HCT116 (cell line): Measurements from ENCODE around the gene ABI1. TPM values are rescaled to one million over a fixed set of nuclear protein-coding genes. Genes with fewer than 3 reads are reported as not detected.

Source experiments
- ATAC-seq: fragments of 200-7000 bp; cut with Tn5 transposase; 2 replicates; pipeline ENCODE4 v1.9.1; 2020; ENCODE audit warnings: mild to moderate bottlenecking, moderate library complexity
- BruUV-seq: library from RNA; stranded (reverse); fragments of 400-500 nt; replicated peaks from 2 replicates; lab custom pipeline; 2021; lab: Mats Ljungman, UMichigan
- CTCF ChIA-PET: fragments of 300-600 bp; sonication (Branson Sonifier 250); formaldehyde crosslinking; loops from one replicate; lab custom pipeline; 2021; ENCODE audit warnings: antibody characterized with exemption; lab: Charles Lee
- POLR2A ChIA-PET: fragments of 300-600, 350-600 bp; sonication (Branson Sonifier 250); formaldehyde crosslinking; loops from one replicate; lab custom pipeline; 2021; ENCODE audit warnings: antibody characterized with exemption; lab: Charles Lee
- RAD21 ChIA-PET, 2 experiments: fragments of 300-600 bp; sonication (Branson Sonifier 250); formaldehyde crosslinking; loops; one replicate each; lab custom pipeline; 2023; ENCODE audit warnings: low total read pairs in 2 of 2; ENCODE audit not compliant: uncharacterized antibody in 2 of 2, unreplicated experiment in 2 of 2, low non-redundant PET in 1 of 2; lab: Charles Lee
- DNase-seq: peaks from one replicate; pipeline ENCODE4 v3.0.0-alpha.2; 2010; ENCODE audit warnings: low read depth, low spot score
- H2AFZ ChIP-seq: fragments of 200-600 bp; shearing (Covaris generic), sonication (generic); 2 replicates; pipeline ENCODE4 v1.6.1; 2017; ENCODE audit warnings: low read depth, mixed run types, mixed read lengths, antibody characterized with exemption, low read length; ENCODE audit not compliant: poor library complexity, severe bottlenecking
- H3K27ac ChIP-seq: 2 replicates; pipeline ENCODE4 v1.5.1; 2012; ENCODE audit warnings: low read depth, low read length
- H3K27me3 ChIP-seq: fragments of 200-600 bp; sonication (generic); 2 replicates; pipeline ENCODE4 v1.6.1; 2016; ENCODE audit warnings: mixed run types, low read length, mixed read lengths; ENCODE audit not compliant: insufficient read depth
- H3K36me3 ChIP-seq, 2 experiments: fragments of 200-500 bp in 1 of 2; fragments of 200-600 bp in 1 of 2; sonication (Bioruptor generic) in 1 of 2; sonication (generic) in 1 of 2; 2 replicates each; pipeline versions ENCODE4 v1.5.1 to v1.6.1; 2014 to 2016; ENCODE audit warnings: low read length in 2 of 2, inconsistent platforms in 1 of 2, mixed read lengths in 1 of 2, mixed run types in 1 of 2; ENCODE audit not compliant: insufficient read depth in 2 of 2, control insufficient read depth in 1 of 2
- H3K4me1 ChIP-seq, 2 experiments: fragments of 200-600 bp in 1 of 2; sonication (generic) in 1 of 2; 2 replicates each; pipeline versions ENCODE4 v1.5.1 to v1.6.1; 2012 to 2017; ENCODE audit warnings: low read length in 2 of 2, inconsistent platforms in 1 of 2, mild to moderate bottlenecking in 1 of 2, mixed read lengths in 1 of 2, mixed run types in 1 of 2, moderate library complexity in 1 of 2; ENCODE audit not compliant: insufficient read depth in 2 of 2, control insufficient read depth in 1 of 2
- H3K4me2 ChIP-seq: fragments of 200-600 bp; sonication (generic); 2 replicates; pipeline ENCODE4 v1.6.1; 2017; ENCODE audit warnings: mixed run types, low read length, mixed read lengths
- H3K4me3 ChIP-seq, 2 experiments: fragments of 200-600 bp in 1 of 2; sonication (generic) in 1 of 2; replicated peaks in 1 of 2; 2 replicates each; pipeline ENCODE4 v1.5.1; 2011 to 2016; ENCODE audit warnings: low read length in 2 of 2, control low read depth in 1 of 2, low read depth in 1 of 2, mild to moderate bottlenecking in 1 of 2, mixed read lengths in 1 of 2, mixed run types in 1 of 2
- H3K79me2 ChIP-seq: fragments of 200-600 bp; sonication (generic); 2 replicates; pipeline ENCODE4 v1.6.1; 2017; ENCODE audit warnings: mild to moderate bottlenecking, mixed run types, low read length, moderate library complexity, mixed read lengths; ENCODE audit not compliant: insufficient read depth
- H3K9ac ChIP-seq: fragments of 200-600 bp; sonication (generic); 2 replicates; pipeline ENCODE4 v1.6.1; 2016; ENCODE audit warnings: low read length, mixed read lengths
- H3K9me2 ChIP-seq: fragments of 200-600 bp; sonication (generic), shearing (Covaris generic); 2 replicates; pipeline ENCODE4 v1.6.1; 2017; ENCODE audit warnings: mixed run types, mild to moderate bottlenecking, moderate library complexity; ENCODE audit not compliant: insufficient read depth
- H3K9me3 ChIP-seq, 2 experiments: fragments of 200-500 bp in 1 of 2; fragments of 200-600 bp in 1 of 2; sonication (Bioruptor generic) in 1 of 2; sonication (generic) in 1 of 2; 2 replicates each; pipeline ENCODE4 v1.6.1; 2014 to 2017; ENCODE audit warnings: low read length in 2 of 2, mixed read lengths in 2 of 2, inconsistent platforms in 1 of 2, low read depth in 1 of 2, mild to moderate bottlenecking in 1 of 2, mixed run types in 1 of 2, moderate library complexity in 1 of 2; ENCODE audit not compliant: control insufficient read depth in 1 of 2, insufficient read depth in 1 of 2
- H4K20me1 ChIP-seq: fragments of 200-600 bp; sonication (generic), shearing (Covaris generic); 2 replicates; pipeline ENCODE4 v1.6.1; 2017; ENCODE audit warnings: mixed run types, mild to moderate bottlenecking, moderate library complexity; ENCODE audit not compliant: insufficient read depth
- ATF3 ChIP-seq: IDR thresholded peaks from 2 replicates; pipeline ENCODE4 v1.6.1; 2012
- CBX3 ChIP-seq: IDR thresholded peaks from 2 replicates; pipeline ENCODE4 v1.6.1; 2012; ENCODE audit warnings: low read depth
- CEBPB ChIP-seq: IDR thresholded peaks from 2 replicates; pipeline ENCODE4 v1.6.1; 2012; ENCODE audit warnings: low read depth
- EGR1 ChIP-seq: IDR thresholded peaks from 2 replicates; pipeline ENCODE4 v1.6.1; 2012; ENCODE audit warnings: low read depth
- ELF1 ChIP-seq: IDR thresholded peaks from 2 replicates; pipeline ENCODE4 v1.6.1; 2012; ENCODE audit warnings: low read depth, borderline replicate concordance
- EZH2 ChIP-seq: fragments of 200-600 bp; sonication (generic); IDR thresholded peaks from 2 replicates; pipeline ENCODE4 v1.6.1; 2017; ENCODE audit warnings: antibody characterized with exemption, mixed run types
- FOSL1 ChIP-seq: IDR thresholded peaks from 2 replicates; pipeline ENCODE4 v1.6.1; 2012; ENCODE audit warnings: low read depth
- JUND ChIP-seq: IDR thresholded peaks from 2 replicates; pipeline ENCODE4 v1.6.1; 2012
- POLR2A ChIP-seq: IDR thresholded peaks from 2 replicates; pipeline ENCODE4 v1.7.0; 2011; ENCODE audit warnings: borderline replicate concordance; ENCODE audit not compliant: insufficient read depth, insufficient read length; ENCODE audit errors: extremely low read depth
- POLR2AphosphoS5 ChIP-seq: IDR thresholded peaks from 2 replicates; pipeline ENCODE4 v1.6.1; 2011; ENCODE audit warnings: mild to moderate bottlenecking, low read depth, low read length, moderate library complexity
- RAD21 ChIP-seq: IDR thresholded peaks from 2 replicates; pipeline ENCODE4 v1.6.1; 2012; ENCODE audit warnings: low read depth, mild to moderate bottlenecking
- SIN3A ChIP-seq: IDR thresholded peaks from 2 replicates; pipeline ENCODE4 v1.6.1; 2012; ENCODE audit warnings: low read depth
- SP1 ChIP-seq: IDR thresholded peaks from 2 replicates; pipeline ENCODE4 v1.6.1; 2012; ENCODE audit warnings: low read depth
- SRF ChIP-seq: IDR thresholded peaks from 2 replicates; pipeline ENCODE4 v1.6.1; 2012; ENCODE audit warnings: low read depth
- TCF7L2 ChIP-seq: IDR thresholded peaks from 2 replicates; pipeline ENCODE4 v1.7.0; 2011; ENCODE audit warnings: borderline replicate concordance, inconsistent platforms; ENCODE audit not compliant: insufficient read depth, insufficient read length; ENCODE audit errors: extremely low read depth
- YY1 ChIP-seq: IDR thresholded peaks from 2 replicates; pipeline ENCODE4 v1.6.1; 2011; ENCODE audit warnings: low read length, low read depth, moderate library complexity, mild to moderate bottlenecking; ENCODE audit not compliant: insufficient replicate concordance; ENCODE audit errors: extremely low read depth
- ZFX ChIP-seq: fragments of 450-650 bp; IDR thresholded peaks from 2 replicates; pipeline ENCODE4 v1.6.1; 2017
- ZNF274 ChIP-seq: fragments of 200-500 bp; sonication (Bioruptor generic); IDR thresholded peaks from 2 replicates; pipeline ENCODE4 v1.6.1; 2014; ENCODE audit warnings: mild to moderate bottlenecking, low read depth, low read length, inconsistent platforms
- intact Hi-C: fragments of 100-400 bp; cut with micrococcal nuclease; formaldehyde crosslinking; loops from 2 replicates; pipeline ENCODE4 v1.10.0; 2022
- total RNA-seq: library from RNA; stranded (reverse); gene quantifications from one replicate; pipeline ENCODE4 v1.2.1, GENCODE V29; 2021; ENCODE audit not compliant: unreplicated experiment
- TF ChIP-seq, protein P1 (sequence below): IDR thresholded peaks from 2 replicates; pipeline ENCODE4 v1.6.1; 2012

The ABI1 gene
- total RNA-seq, 1 experiment from 2014 or later, result 34.8 TPM

- TF ChIP-seq ATF3 (peak; percentile 30), EZH2 (no peak), POLR2AphosphoS5 (peak; percentile 11; the same call in 1 of the 2 replicates), POLR2A (no peak), CEBPB (peak; percentile 80)
Measured at GRCh38 chr10:26780793-26781601, 79.8 kb downstream of the ABI1 start (continued).

DNA sequence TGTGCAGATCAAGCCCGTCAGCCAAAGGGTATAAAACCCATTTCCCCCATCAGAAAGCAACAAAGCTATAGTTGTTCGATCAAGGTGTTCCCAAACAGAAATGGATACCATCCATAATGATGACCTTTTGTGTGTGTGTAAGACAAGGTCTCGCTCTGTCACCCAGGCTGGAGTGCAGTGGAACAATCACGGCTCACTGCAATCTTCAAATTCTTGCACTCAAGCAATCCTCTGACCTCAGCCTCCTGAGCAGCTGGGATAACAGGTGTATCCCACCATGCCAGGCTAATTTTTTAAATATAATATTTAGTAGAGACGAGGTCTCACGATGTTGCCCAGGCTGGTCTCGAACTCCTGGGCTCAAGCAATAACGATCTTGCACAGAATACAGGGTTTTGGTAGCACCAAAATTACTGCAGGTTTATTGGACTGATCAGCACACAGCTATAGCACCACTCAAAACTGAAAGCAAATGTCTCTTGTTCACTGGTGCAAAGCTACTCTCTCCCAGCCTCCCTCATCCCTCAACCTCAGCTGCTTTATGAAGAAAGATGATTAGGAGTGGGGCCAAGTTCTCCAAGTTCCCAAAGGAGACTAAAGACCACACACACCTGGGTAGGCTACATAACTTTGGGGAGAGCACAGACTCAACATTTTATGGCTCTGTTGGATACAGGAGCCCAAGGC is 80.5 kb downstream of the ABI1 start:
- H3K4me3 ChIP-seq, result peak overlapping the region in 1 of 2 experiments; percentile 21; a peak in 1 of 4 replicates

More for the DNA sequence above, 80.5 kb downstream of the ABI1 start:
- H3K79me2 ChIP-seq, result peaks cover 45% of the 10 kb centered on the region
- H3K9ac ChIP-seq, result peak overlapping the region; percentile 8; the same call in 1 of the 2 replicates
- no peaks in the 10 kb centered on the region for H3K27me3 ChIP-seq
- TF ChIP-seq SP1 (no peak), ZFX (no peak), ATF3 (no peak), CEBPB (no peak), EZH2 (no peak), FOSL1 (no peak), EGR1 (no peak), SRF (no peak), RAD21 (no peak), SIN3A (no peak), YY1 (no peak), JUND (no peak), ELF1 (no peak), TCF7L2 (no peak), POLR2A (no peak), CBX3 (no peak), ZNF274 (no peak), POLR2AphosphoS5 (no peak)
- TF ChIP-seq, protein P1, sequence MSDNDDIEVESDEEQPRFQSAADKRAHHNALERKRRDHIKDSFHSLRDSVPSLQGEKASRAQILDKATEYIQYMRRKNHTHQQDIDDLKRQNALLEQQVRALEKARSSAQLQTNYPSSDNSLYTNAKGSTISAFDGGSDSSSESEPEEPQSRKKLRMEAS, result no peak
- TF ChIP-seq, all 23 proteins: peak for 0
- ATAC-seq (no peak), DNase-seq (no peak)
- Histone ChIP-seq H3K9me3 (no peaks in the 10 kb centered on the region), H2AFZ (no peak overlapping the region), H4K20me1 (no peaks in the 10 kb centered on the region), H3K27ac (peak overlapping the region; percentile 51; the same call in 1 of the 2 replicates), H3K9me2 (no peaks in the 10 kb centered on the region), H3K4me2 (peak overlapping the region; percentile 71), H3K36me3 (no peaks in the 10 kb centered on the region), H3K4me1 (peaks cover 23 to 34% of the 10 kb centered on the region in 2 experiments)
- ChIA-PET POLR2A (interaction anchor here (1.8 kb wide), 1 partner anchor 25 kb away, joined by 4 read pairs; no protein-coding TSS in a partner anchor), RAD21 (no interaction called here), CTCF (interaction anchor here (1.0 kb wide), 1 partner anchor 102 kb away, joined by 3 read pairs; no protein-coding TSS in a partner anchor)
- intact Hi-C loops, result no loop called here
- no TSS peak for BruUV-seq
